HPDE6-E6E7 (cell line): ENCODE results near the gene ZNF205.
A peak's percentile ranks its signal among the peaks of the same experiment; 100 is the strongest.

Source experiments
- DNase-seq: peaks from one replicate; pipeline ENCODE4 v3.0.0; 2011; ENCODE audit warnings: missing footprints; ENCODE audit errors: extremely low spot score

The ZNF205 gene

DNA sequence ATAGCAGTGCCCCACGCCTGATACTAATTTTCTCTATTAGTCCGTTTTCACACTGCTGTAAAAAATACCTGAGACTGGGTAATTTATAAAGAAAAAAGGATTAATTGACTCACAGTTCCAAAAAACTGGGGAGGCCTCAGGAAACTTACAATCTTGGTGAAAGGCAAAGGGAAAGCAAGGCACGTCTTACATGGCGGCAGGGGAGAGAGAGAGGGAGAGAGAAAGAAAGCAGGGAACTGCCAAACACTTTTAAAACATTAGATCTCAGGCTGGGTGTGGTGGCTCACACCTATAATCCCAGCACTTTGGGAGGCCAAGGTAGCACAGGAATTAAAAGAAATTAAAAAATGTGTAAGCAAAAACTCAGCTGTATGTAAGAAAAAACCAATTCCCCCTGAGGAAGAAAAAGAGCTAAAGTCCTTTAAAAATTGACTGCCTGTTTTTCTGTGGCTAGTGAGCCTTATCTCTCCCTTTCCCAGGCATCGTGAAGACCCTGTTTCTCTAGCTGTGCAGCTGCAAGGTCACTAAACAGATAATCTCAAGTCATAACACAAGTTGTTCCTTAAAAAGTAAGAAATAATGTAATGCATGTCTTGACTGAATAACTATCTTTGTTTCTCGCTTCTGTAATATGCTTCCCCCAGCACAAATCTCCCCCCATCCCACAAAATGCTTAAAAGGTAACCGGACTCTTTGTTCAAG, 27.3 kb upstream of the ZNF205 start:
- no peak for DNase-seq

DNA sequence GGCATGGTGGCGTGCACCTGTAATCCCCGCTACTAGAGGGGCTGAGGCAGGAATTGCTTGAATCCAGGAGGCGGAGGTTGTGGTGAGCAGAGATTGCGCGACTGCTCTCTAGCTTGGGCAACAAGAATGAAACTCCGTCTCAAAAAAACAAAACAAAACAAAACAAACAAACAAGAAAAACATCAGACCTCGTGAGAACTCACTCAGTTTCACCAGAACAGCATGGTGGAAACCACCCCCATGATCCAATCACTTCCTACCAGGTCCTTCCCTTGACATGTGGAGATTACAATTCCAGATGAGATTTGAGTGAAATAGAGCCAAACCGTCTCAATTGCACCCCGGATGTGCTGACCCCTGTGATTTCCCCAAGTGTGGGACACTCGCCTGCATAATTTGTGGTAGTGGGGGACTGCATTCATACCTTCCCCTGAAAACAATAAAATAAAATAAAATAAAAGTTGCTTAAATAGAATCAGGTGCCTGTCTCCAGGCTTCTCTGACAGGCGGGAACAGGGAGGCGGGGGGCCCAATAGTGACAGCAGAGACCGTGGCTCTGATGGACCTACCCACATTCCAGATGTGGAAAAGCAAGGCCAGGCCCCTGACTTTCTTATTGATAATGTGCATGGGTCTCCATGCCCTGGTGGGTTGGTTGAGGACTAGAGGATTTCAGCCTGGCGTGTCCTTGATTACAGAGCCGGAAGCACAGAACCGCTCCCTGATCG, 26.4 kb upstream of the ZNF205 start:
- no peak for DNase-seq

DNA sequence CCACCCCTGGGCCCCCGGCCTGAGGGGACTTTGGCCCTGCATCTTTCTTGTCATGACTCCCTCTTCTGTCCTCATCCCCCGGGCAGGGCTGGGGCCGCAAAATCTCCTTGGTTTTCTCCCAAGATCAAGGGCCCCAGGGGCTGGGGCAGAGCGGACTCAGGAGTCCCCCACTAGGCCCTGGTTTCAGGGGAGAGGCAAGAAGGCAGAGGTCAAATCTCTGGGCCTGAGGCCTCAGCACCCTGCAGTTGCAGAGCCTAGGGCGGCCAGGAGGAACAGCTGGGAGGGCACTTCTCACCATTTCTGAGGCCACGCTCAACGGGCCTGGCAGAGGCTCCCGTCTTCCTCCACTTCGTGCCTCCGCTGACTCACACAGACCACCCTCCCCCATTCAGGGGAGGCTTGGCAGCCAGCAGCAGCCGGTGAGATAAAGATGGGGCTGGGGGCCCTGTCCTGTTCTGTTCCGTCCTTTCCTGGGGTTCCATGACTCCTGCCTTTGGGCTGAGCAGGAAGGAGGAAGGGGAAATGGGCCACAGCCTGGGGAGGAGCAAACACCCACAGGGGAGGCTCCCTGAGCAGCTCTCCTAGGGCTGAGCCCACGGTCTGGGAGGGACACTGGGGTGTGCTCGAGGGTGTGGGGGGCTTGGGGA, 25.7 kb upstream of the ZNF205 start:
- no peak for DNase-seq

- no peak for DNase-seq
These were observed 24.8 kb upstream of the ZNF205 start for GRCh38 chr16:3087243-3088235.

DNA sequence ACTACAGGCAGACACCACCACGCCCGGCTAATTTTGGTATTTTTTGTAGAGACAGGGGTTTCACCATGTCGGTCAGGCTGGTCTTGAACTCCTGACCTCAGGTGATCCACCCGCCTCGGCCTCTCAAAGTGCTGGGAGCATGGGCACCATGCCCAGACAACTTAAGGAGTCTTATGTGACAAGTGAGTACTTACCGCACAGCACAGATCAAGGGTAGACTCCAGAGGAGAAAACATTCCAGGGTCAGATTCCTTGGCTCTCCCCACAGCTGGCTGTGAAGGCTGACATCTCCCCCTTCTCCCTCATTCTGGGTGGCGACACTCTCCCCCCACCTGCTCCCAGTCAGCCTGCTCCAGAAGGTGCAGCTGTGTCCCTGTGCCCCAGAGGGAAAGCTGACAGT, 23.9 kb upstream of the ZNF205 start:
- DNase-seq, result no peak

DNA sequence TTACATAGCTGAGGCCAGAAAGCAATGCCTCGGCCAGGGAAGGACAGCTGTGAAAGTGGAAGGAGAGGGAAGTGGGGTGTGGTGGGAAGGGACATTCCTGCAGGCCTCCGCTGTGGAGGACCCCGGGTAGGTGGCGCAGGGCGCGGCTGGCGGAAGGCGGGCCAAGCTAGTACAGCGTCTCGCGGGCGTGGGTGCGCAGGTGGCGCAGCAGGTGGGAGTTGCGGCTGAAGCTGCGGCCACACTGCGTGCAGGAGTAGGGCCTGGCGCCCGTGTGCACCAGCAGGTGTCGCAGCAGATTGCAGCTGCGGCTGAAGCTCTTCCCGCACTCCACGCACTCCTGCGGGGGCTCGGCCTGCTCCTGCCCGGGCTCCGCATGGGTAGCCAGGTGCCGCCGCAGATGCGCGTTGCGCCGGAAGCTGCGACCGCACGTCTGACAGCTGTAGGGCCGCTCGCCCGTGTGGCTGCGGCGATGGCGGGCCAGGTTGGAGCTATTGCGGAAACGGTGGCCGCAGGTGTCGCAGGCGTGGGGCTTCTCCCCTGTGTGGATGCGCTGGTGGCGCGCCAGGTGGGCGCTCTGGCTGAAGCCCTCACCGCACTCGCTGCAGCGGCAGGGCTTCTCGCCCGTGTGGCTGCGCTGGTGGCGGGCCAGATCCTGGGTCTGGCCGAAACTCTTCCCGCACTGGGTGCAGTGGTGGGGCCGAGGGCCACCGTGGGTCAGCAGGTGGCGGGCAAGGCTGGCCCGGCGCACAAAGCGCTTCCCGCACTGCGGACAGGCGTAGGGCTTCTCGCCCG, 23.3 kb upstream of the ZNF205 start:
- no peak for DNase-seq

- DNase-seq, result no peak
These were observed 22.4 kb upstream of the ZNF205 start for GRCh38 chr16:3089717-3090592.

DNA sequence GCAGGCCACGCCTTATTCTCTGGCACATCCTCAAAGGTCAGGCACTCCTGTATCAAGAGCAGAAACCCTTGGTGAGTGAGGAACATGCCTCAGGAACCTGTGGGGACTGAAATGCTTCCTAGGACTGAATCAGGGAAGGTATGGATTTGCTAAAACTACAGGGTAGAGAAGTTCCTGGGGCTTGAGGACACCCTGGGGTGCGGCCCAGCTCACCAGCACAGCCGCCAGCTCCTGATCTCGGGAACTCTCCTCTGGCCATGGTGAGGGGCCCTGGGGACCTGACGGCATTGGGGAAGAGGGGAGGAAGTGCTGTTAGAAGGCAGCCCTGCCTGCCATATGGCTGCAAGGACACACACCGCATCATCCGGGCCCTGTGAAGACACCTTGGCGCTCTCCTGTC, 20.8 kb upstream of the ZNF205 start:
- DNase-seq, result no peak

DNA sequence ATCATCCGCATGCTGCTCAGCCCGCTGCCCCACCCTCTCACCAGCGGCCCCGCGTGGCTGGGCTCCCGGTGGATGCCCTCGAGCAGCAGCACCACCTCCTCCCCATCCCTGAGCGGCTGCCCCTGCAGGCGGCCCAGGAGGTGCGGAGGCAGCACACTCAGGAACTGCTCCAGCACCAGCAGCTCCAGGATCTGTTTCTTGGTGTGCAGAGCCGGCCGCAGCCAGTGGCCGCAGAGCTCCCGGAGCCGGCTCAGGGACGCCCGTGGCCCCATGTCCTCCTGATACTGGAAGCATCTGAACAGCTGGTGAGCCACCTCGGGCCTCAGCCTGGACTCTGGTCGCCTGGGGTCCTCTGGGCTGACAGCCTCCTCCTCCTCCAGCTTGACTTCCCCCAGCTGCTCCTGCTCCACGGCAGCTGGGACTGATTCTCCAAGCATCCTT, 19.9 kb upstream of the ZNF205 start:
- no peak for DNase-seq

GRCh38 chr16:3094289-3095027, 17.9 kb upstream of the ZNF205 start:
- no peak for DNase-seq

- DNase-seq, result no peak
These were observed 16.5 kb upstream of the ZNF205 start for GRCh38 chr16:3095869-3096268.

- DNase-seq, result no peak
These were observed 16.0 kb upstream of the ZNF205 start for GRCh38 chr16:3096362-3096761.

DNA sequence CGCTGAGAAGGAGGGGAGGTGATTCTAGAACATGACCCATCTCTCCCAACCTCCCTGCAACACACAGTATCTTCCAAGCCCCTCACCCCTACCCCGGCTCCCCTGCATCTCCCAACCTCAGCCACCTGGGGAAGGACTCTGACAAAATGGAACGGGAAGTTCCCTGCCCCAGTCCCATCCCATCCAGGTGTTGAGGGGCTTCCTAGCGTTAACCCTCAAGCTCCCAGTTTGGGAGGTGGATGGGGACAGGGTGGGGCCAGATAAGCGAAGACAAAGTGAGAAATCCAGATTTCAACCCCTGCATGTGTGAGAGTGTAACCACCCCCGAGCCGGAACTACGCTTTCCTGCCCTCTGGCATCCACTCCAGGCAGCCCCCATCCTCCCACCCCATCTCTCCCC, 15.1 kb upstream of the ZNF205 start:
- DNase-seq, result no peak

DNA sequence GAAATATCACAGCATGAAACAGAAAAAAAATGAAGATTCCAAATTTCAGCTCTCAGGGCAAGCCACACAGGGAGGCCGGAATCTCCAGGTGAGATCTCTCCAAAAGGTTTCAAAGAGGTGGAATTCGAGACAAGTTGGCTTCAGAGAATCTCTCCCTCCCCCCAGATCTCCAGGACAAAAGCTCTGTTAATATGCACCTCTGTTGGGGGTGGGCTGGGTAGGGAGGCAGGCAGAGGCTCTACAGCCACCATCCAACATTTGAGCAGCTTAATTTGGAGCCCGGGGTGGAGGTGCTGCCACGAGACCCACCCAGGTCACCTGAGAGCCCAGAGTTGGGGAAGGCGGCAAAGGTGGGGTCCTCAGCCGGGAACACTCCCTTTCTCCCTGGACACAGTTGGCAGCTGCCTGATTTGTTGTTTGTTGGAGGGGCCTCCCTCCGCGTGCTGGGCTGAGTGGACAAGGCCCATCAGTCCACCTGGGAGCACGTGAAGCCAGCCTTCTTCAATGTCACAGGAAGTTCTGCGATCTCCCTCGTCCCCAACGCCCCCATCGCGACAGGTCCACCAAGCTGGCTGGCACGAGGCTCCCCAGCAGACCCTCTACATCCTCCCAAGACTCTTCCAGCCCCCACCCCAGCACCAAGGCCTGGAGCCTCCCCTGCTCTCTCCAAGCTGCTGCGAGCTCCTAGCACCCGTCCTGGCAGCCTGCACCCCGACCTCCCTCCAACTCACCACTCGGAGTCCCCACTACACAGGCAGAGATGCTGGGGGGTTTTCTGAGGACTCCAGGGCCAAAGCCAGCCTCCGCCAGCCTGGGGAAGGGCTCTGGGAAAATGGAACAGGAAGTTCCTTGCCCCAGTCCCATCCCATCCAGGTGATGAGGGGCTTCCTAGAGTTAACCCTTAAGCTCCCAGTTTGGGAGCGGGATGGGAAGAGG, 13.7 kb upstream of the ZNF205 start, which contains the start of gene ZSCAN10:
ZSCAN10 (minus strand) TSS at position 836 of the 936 bp plus-strand sequence. CDS start 6,357 bp downstream, outside the sequence.
- DNase-seq, result no peak

DNA sequence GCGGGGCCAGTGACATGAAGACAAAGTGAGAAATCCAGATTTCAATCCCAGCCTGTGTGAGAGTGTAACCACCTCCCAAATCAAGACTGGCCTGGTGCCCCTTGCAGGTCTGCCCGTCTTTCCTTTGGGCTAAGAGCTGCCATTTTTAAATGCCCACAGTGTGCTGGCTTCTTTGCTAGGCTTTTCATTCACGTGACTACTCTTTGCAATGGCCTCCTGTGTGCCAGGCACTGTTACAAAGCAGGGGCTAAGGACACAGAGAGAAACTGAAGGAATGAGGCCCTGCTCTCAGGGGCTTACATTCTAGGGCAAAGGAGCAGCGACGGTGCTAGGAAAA, 13.0 kb upstream of the ZNF205 start:
- DNase-seq, result no peak

DNA sequence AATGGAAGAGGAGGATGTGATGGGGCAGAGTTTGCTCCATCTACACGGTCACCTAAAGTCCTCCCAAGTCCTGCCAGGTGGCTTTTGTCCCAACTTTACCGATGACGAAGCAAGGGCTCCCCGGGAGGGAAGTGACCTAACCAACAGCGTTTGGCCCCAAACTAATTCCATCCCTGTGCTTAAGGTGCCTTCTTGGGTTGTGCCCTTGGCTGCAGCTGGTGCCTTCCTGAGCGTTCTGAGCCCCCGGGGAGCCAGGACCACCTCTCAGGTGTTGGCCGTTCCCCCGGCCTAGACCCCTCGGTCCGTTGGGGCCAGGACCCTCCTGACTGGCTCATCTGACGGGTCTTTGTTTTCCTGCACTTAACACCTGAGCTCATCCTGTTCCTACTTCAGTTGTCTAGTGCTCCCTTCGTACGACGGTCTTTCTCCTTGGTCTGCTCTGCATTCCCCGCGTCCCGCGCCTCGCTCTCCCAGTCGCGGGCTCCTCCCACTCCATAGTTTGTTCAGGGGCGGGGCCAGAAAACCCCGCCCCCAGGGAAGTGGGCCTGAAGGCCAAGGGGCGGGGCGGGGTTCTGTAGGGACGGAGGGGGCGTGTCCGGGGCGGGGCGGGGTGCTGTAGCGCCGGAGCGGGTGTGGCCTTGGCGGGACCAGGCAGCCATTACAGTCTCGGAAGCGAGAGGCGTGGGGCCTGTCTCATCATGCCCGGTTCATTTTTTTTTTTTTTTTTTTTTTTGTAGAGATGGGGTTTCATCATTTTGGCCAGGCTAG, 12.5 kb upstream of the ZNF205 start:
- peak; percentile 86 for DNase-seq
